Activated CD8-positive, alpha-beta T cell treated with anti-CD3 and anti-CD28 coated beads, Interleukin-2, amount 10 ng/mL, durations not matched to agents 7 days and 5 days (primary cell): Measurements from ENCODE around the gene NDUFB5. TPM values are rescaled to one million over a fixed set of nuclear protein-coding genes. Genes with fewer than 3 reads are reported as not detected.
"Not testable (repeated sequence)": the region's sequence is repeated elsewhere in the genome, so short reads cannot be mapped to it uniquely, and the experiment has no call there.

Experiments used
- ATAC-seq: fragments of 150-1000 bp; cut with Tn5 transposase; one replicate; pipeline ENCODE4 v1.10.0; 2021; ENCODE audit warnings: moderate library complexity
- CTCF ChIA-PET: fragments of 350-600 bp; sonication (Branson Sonifier 250); formaldehyde crosslinking; loops from one replicate; lab custom pipeline; 2021; ENCODE audit warnings: antibody characterized with exemption; lab: Charles Lee
- POLR2A ChIA-PET: fragments of 350-600 bp; sonication (Branson Sonifier 250); formaldehyde crosslinking; loops from one replicate; lab custom pipeline; 2021; ENCODE audit warnings: antibody characterized with exemption; lab: Charles Lee
- DNase-seq: peaks from one replicate; pipeline ENCODE4 v3.0.0-alpha.2; 2020
- H3K27ac Mint-ChIP-seq: one replicate; pipeline ENCODE4 v1.8.0; 2021; ENCODE audit warnings: mild to moderate bottlenecking, mixed read lengths
- H3K27me3 Mint-ChIP-seq: one replicate; pipeline ENCODE4 v1.8.0; 2021; ENCODE audit warnings: low read depth, mixed read lengths
- H3K36me3 Mint-ChIP-seq: one replicate; pipeline ENCODE4 v1.8.0; 2021; ENCODE audit warnings: low read depth, mixed read lengths
- H3K4me1 Mint-ChIP-seq: one replicate; pipeline ENCODE4 v1.8.0; 2021; ENCODE audit warnings: low read depth, mixed read lengths
- H3K4me3 Mint-ChIP-seq: one replicate; pipeline ENCODE4 v1.8.0; 2021; ENCODE audit warnings: mild to moderate bottlenecking, mixed read lengths
- H3K9me3 Mint-ChIP-seq: one replicate; pipeline ENCODE4 v1.8.0; 2022; ENCODE audit warnings: mixed read lengths; ENCODE audit not compliant: insufficient read depth
- total RNA-seq, 2 experiments: library from RNA; stranded (reverse); gene quantifications; one replicate each; pipeline ENCODE4 v1.2.3, GENCODE V29; 2021

The NDUFB5 gene
- total RNA-seq, 2 experiments from 2014 or later = 87.1 to 95.9 TPM

- Mint-ChIP-seq H3K9me3 (no peaks in the 10 kb centered on the region), H3K4me3 (no peak overlapping the region), H3K27me3 (no peaks in the 10 kb centered on the region), H3K36me3 (no peaks in the 10 kb centered on the region), H3K4me1 (peaks cover 4% of the 10 kb centered on the region), H3K27ac (no peak overlapping the region)
- no peak for DNase-seq
- ATAC-seq = no peak
- ChIA-PET CTCF (interaction anchor here (0.8 kb wide), 1 partner anchor 688 kb away, joined by 3 read pairs; no protein-coding TSS in a partner anchor), POLR2A (interaction anchor here (1.7 kb wide), 1 partner anchor 10 kb away, joined by 3 read pairs; no protein-coding TSS in a partner anchor)
These were observed 38.3 kb downstream of the NDUFB5 start for GRCh38 chr3:179642871-179643270.

GRCh38 chr3:179643837-179644236 is 39.2 kb downstream of the NDUFB5 start:
- H3K27ac Mint-ChIP-seq, H3K36me3 Mint-ChIP-seq, H3K9me3 Mint-ChIP-seq, H3K4me1 Mint-ChIP-seq, DNase-seq, H3K4me3 Mint-ChIP-seq, H3K27me3 Mint-ChIP-seq, ATAC-seq: not testable (repeated sequence)
- CTCF ChIA-PET = interaction anchor here (0.8 to 1.5 kb wide), 3 partner anchors 9 to 689 kb away, joined by 3 to 4 read pairs (median 3); partner anchors contain the start of gene USP13
- POLR2A ChIA-PET = interaction anchor here (0.8 to 1.7 kb wide), 2 partner anchors 9 to 1423 kb away, joined by 3 read pairs; no protein-coding TSS in a partner anchor

GRCh38 chr3:179646177-179646576 is 41.6 kb downstream of the NDUFB5 start:
- no peak for ATAC-seq
- Mint-ChIP-seq H3K4me3 (no peak overlapping the region), H3K9me3 (no peaks in the 10 kb centered on the region), H3K27ac (no peak overlapping the region), H3K36me3 (no peaks in the 10 kb centered on the region), H3K4me1 (peaks cover 7% of the 10 kb centered on the region), H3K27me3 (peaks cover 4% of the 10 kb centered on the region)
- ChIA-PET POLR2A (no interaction called here), CTCF (no interaction called here)
- DNase-seq = no peak

- Mint-ChIP-seq H3K36me3 (peaks cover 11% of the 10 kb centered on the region), H3K27ac (peak overlapping the region; percentile 15), H3K27me3 (peaks cover 10% of the 10 kb centered on the region), H3K4me3 (peak overlapping the region; percentile 76), H3K9me3 (no peaks in the 10 kb centered on the region), H3K4me1 (peaks cover 29% of the 10 kb centered on the region)
- ChIA-PET CTCF (interaction anchor here (1.0 kb wide), 1 partner anchor 8 kb away, joined by 3 read pairs; no protein-coding TSS in a partner anchor), POLR2A (interaction anchor here (0.6 to 2.6 kb wide), 2 partner anchors 43 to 47 kb away, joined by 3 to 16 read pairs; partner anchors contain the start of genes MRPL47 and NDUFB5)
- no peak for ATAC-seq
- no peak for DNase-seq
These were observed 47.3 kb downstream of the NDUFB5 start for GRCh38 chr3:179651687-179652446.

- Mint-ChIP-seq H3K4me3 (peak within 1 kb of the TSS; percentile 93), H3K27me3 (peaks cover 10% of the 10 kb centered on the region), H3K9me3 (no peaks in the 10 kb centered on the region), H3K27ac (peak within 1 kb of the TSS; percentile 89), H3K36me3 (peaks cover 11% of the 10 kb centered on the region), H3K4me1 (peaks cover 29% of the 10 kb centered on the region)
- ChIA-PET POLR2A (interaction anchor here (0.5 to 2.6 kb wide), 3 partner anchors 44 to 505 kb away, joined by 3 to 16 read pairs (median 3); partner anchors contain the start of genes MRPL47 and NDUFB5), CTCF (interaction anchor here (0.5 to 1.0 kb wide), 2 partner anchors 9 to 276 kb away, joined by 3 to 4 read pairs; no protein-coding TSS in a partner anchor)
- ATAC-seq (peak; percentile 70), DNase-seq (peak; percentile 77)
These were observed 48.0 kb downstream of the NDUFB5 start, which contains the start of gene USP13 for GRCh38 chr3:179652447-179653095. TSS of gene USP13 (plus strand) at chr3:179653040. CDS start at chr3:179653226, 186 bp downstream.

- Mint-ChIP-seq H3K9me3 (no peaks in the 10 kb centered on the region), H3K27me3 (peaks cover 10% of the 10 kb centered on the region), H3K36me3 (peaks cover 11% of the 10 kb centered on the region), H3K27ac (peak overlapping the region; percentile 89), H3K4me3 (peak overlapping the region; percentile 93), H3K4me1 (peaks cover 30% of the 10 kb centered on the region)
- DNase-seq (peak; percentile 68), ATAC-seq (peak; percentile 76)
- ChIA-PET CTCF (interaction anchor here (0.5 to 2.0 kb wide), 4 partner anchors 9 to 276 kb away, joined by 4 read pairs; partner anchors contain the start of genes MRPL47 and NDUFB5), POLR2A (interaction anchor here (0.5 to 2.6 kb wide), 4 partner anchors 9 to 506 kb away, joined by 3 to 16 read pairs (median 3); partner anchors contain the start of genes MRPL47 and NDUFB5)
These were observed 48.7 kb downstream of the NDUFB5 start for GRCh38 chr3:179653096-179653797.

- CTCF ChIA-PET = interaction anchor here (2.0 kb wide), 1 partner anchor 11 kb away, joined by 4 read pairs; no protein-coding TSS in a partner anchor
These were observed 50.6 kb downstream of the NDUFB5 start for GRCh38 chr3:179655236-179655635.

GRCh38 chr3:179658606-179659005 is 54.0 kb downstream of the NDUFB5 start:
- peaks cover 9% of the 10 kb centered on the region for H3K36me3 Mint-ChIP-seq
- ATAC-seq (no peak), DNase-seq (no peak)
- peaks cover 16% of the 10 kb centered on the region for H3K4me1 Mint-ChIP-seq
- no peak overlapping the region for H3K4me3 Mint-ChIP-seq
- no peaks in the 10 kb centered on the region for H3K27me3 Mint-ChIP-seq
- no peaks in the 10 kb centered on the region for H3K9me3 Mint-ChIP-seq
- CTCF ChIA-PET = interaction anchor here (1.2 kb wide), 1 partner anchor 9 kb away, joined by 5 read pairs; no protein-coding TSS in a partner anchor
- POLR2A ChIA-PET = no interaction called here
- no peak overlapping the region for H3K27ac Mint-ChIP-seq

More at GRCh38 chr3:179655236-179655635, 50.6 kb downstream of the NDUFB5 start:
- H3K9me3 Mint-ChIP-seq = no peaks in the 10 kb centered on the region
- POLR2A ChIA-PET = no interaction called here
- peaks cover 10% of the 10 kb centered on the region for H3K27me3 Mint-ChIP-seq
- H3K4me1 Mint-ChIP-seq = peaks cover 27% of the 10 kb centered on the region
- peak overlapping the region; percentile 93 for H3K4me3 Mint-ChIP-seq
- H3K36me3 Mint-ChIP-seq = peaks cover 11% of the 10 kb centered on the region
- no peak overlapping the region for H3K27ac Mint-ChIP-seq
- DNase-seq (no peak), ATAC-seq (no peak)

- Mint-ChIP-seq H3K27me3 (no peaks in the 10 kb centered on the region), H3K36me3 (no peaks in the 10 kb centered on the region), H3K9me3 (no peaks in the 10 kb centered on the region), H3K4me3 (no peak overlapping the region), H3K27ac (no peak overlapping the region), H3K4me1 (peaks cover 1% of the 10 kb centered on the region)
- ATAC-seq (no peak), DNase-seq (no peak)
- ChIA-PET CTCF (no interaction called here), POLR2A (no interaction called here)
These were observed 56.3 kb downstream of the NDUFB5 start for GRCh38 chr3:179660872-179661271.

- ATAC-seq (no peak), DNase-seq (no peak)
- no peak overlapping the region for H3K4me3 Mint-ChIP-seq
- H3K4me1 Mint-ChIP-seq = peaks cover 1% of the 10 kb centered on the region
- no peaks in the 10 kb centered on the region for H3K9me3 Mint-ChIP-seq
- H3K36me3 Mint-ChIP-seq = no peaks in the 10 kb centered on the region
- CTCF ChIA-PET = interaction anchor here (2.1 kb wide), 1 partner anchor 12 kb away, joined by 8 read pairs; no protein-coding TSS in a partner anchor
- H3K27me3 Mint-ChIP-seq = no peaks in the 10 kb centered on the region
- POLR2A ChIA-PET = no interaction called here
- no peak overlapping the region for H3K27ac Mint-ChIP-seq
These were observed 57.2 kb downstream of the NDUFB5 start for GRCh38 chr3:179661777-179662176.

GRCh38 chr3:179663093-179663492 is 58.5 kb downstream of the NDUFB5 start:
- DNase-seq = no peak

More at GRCh38 chr3:179663093-179663492, 58.5 kb downstream of the NDUFB5 start:
- Mint-ChIP-seq H3K9me3 (no peaks in the 10 kb centered on the region), H3K27me3 (no peaks in the 10 kb centered on the region), H3K36me3 (no peaks in the 10 kb centered on the region), H3K4me1 (no peaks in the 10 kb centered on the region), H3K4me3 (no peak overlapping the region), H3K27ac (no peak overlapping the region)
- POLR2A ChIA-PET = no interaction called here
- ATAC-seq = no peak
- CTCF ChIA-PET = interaction anchor here (2.1 kb wide), 1 partner anchor 14 kb away, joined by 8 read pairs; no protein-coding TSS in a partner anchor
